ENCODE data around the gene DOLPP1.
"Not testable (repeated sequence)": the region's sequence is repeated elsewhere in the genome, so short reads cannot be mapped to it uniquely, and the experiment has no call there.

Gene DOLPP1

DNA sequence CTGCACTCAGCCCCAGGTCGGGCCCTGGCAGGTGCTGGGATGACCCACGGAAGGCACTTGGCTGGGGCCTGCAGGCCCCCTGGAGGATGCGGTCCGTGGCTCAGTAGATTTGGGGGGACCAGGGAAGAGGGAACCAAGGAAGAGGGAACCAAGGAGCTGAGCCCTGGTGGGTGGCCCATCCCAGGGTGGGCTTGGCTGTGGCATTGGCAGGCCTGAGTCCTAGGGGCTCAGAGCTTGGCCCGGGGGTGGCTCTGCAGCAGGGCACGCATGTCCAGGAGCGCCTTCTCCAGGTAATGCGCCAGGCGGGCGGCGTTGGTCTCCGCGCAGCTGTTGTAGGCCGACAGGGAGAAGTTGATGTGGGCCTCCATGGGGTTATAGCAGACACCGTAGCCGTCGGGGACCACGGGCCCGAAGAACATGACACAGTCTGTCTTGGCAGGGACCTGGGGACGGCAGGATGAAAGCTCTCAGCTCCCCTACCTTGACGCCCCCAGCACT lies 14.3 kb downstream of the DOLPP1 start:
- DNase-seq = no peak

DNA sequence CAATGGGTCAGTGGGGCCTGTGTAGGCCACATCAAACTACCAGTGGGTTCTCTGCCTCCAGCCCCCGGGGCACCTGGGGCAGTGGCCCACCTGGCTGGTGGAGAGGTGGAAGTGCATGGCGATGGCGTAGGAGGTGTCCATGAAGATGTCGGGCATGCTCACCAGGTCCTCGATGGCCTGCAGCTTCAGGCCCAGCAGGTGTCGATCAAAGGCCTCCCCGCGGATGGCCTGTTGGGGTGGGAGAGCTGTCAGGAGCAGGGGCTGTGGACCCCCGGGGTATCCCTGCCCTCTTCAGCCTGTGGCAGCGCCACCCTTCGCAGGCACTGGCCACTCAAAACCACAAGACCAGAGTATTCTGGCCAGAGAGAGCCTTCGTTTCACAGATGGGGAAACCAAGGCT lies 15.0 kb downstream of the DOLPP1 start:
- no peak for DNase-seq

DNA sequence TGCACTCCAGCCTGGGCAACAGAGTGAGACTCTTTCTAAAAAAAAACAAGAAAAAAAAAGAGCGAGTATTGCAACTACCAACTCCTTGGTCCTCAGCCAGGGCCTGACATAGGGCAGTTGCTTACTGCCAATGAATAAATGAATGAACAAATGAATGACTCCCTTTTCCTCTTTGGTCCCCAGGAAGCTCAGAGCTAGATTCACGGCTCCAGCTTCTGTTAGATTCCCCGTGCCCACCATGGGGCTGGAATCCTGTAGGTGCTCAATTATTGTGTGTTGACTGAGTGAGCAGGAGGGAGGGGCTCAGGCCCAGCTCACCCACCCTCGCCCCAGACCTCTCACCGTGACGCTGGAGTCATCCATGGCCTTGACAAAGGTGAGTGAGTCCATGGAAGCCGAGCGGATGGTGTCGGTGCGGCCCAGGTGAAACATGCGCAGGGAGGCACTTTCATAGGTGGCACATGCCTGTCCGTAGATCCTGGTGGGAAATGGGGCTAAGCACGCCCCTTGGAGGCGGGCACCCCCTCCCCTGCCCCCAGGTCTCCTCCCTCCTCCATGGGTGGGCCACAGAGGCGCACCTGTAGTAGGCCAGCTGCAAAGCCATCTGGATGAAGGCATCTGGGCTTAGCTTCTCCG lies 16.9 kb downstream of the DOLPP1 start:
- DNase-seq = no peak

DNA sequence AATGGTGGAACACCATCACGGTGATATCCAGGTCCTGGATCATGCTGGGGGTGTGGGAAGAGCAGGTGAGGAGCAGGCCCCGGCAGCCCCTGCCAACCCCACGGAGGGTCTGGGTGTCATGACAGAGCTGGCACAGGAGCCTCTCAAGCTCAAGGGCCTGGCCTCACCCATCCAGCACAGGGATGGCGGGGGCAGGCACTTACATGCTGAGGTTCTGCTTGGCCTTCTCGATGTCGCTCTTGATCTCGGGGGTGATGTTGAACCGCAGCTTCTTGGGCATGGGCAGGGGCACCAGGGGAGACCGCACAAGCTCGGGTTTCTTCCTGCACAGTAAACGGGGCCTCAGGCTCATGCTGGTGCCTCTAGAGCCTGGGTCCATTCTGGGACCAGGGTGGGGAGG lies 17.4 kb downstream of the DOLPP1 start:
- no peak for DNase-seq

DNA sequence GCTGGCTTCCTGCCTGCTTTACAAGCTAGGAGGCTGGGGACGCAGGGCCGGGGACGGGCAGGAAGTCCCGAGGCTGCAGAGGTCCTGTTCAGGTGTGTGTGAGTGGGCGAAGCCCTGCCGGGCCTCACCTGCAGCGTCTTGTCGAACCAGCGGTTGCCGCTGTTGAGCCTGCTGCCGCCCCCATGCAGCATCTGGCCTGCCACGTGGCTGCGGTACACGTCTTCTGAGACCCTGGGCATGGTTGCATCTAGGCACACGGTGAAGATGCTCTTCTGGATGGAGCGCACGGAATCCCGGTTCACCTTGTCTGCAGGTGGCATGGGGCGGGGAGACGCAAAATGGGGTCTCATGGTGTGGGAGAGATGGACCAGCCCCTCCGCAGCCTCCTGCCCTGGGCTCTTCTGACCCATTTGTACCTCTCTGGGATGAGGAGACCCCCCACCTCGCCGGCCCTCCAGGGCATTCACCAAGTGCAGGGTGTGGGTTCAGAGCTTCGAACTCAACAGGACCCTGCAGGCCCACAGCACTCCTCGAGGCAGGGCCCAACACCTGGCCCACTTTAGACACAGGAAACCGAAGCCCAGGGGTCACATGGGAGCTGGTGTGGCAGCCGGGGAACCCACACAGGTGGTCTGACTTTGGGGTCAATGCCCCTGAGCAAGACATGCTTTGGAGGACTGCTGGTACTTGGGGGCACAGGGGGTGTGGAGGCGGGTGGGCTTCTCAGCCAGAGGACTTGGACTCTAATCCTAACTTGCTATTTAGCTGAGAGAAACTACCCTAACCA lies 19.7 kb downstream of the DOLPP1 start:
- no peak for DNase-seq

DNA sequence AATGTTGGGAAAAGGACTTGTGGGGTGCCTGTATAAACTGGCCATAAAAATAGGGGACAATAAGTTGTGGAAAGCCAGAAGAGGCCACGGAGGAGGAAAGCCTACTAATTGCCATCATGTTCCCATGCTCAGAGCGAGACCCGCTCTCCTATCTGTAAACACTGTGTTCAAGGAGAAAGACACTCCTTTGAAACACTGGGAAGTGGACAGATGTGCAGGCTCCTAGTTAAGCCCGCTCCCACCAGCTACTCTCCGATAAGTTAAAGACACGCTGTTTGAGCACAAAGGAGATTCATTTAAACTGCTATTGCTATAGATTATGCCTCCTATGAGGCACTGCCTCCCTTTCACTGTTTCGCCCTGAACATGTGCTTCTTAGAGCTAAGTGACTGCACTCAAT lies 20.4 kb downstream of the DOLPP1 start:
- DNase-seq = no peak

DNA sequence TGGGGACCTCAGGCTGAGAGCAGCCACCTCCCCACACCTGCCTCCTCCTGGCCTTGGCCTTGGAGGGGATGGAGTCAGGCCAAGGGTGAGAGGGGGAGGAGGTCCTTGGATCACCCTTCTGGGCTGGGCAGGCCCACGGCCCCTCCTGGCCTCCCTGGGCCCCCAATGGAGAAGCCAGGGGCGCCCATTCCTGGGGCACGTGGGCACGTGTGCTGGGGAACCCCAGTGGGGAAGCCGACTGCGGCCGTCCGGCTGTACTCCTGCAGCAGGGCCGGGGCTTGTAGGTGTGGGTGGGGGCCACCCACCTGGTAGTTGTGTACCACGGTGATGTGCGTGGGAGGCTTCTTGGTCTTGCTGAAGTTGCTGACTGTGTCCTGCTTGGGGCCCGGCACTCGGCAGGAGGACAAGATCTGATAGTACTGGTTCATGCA lies 21.2 kb downstream of the DOLPP1 start:
- DNase-seq = no peak

DNA sequence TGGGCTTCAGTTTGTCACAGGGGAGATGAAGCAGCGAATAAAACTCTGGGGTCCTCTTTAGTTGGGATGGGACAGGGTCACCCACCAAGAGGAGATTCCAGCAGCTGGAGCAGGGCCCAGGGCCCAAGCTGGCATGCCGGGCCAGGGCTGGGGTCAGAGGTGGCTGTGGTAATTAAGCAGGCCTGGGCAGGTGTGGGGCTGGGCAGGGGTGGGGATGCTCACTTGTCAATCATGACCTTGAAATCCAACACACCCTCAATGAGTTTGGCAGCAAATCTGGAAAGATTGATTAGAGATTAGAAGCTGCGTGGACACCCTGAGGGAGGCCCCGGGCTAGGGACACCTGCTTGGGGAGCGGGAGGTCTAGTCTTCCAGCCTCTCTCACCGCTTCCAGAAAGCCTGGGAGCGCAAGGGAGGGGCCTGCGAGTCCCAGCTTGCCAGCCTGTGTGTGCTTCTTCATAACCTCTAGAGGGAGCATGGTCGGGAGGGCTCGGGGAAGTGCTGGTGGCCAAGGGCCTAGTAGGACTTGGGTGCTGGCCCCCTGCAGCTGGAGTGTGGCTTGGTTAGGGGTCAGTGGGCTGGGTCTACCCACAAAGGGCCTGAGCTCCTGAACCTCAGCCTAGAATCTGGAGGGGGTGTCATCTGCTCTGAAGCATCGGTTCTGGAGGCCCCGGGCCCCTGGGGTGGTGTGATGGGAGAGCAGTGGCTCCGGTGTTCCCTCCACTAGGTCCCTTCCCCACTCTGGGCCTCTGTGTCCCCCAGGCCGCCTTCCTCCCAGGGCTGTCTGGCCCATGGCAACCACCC lies 22.1 kb downstream of the DOLPP1 start:
- peak in 1 of 2 donors; percentile 17 for DNase-seq

DNA sequence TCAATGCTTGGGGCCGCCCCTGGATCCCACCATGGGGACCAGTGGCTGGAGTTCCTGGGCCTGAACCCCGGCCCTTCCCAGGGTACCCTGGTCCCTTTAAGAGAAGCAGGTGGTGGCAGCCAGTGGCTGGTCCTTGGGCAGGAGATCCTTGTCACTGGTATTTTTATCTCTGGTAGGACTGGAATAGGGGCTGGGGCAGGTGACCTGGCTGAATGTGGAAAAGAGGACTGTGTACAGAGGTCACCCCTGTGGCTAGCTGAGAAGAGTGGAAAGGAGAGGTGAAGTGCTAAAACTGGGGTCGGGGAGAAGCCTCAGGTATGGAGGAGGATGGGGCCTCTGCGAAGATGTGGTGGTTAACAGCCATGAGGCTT lies 22.7 kb downstream of the DOLPP1 start:
- DNase-seq = no peak

DNA sequence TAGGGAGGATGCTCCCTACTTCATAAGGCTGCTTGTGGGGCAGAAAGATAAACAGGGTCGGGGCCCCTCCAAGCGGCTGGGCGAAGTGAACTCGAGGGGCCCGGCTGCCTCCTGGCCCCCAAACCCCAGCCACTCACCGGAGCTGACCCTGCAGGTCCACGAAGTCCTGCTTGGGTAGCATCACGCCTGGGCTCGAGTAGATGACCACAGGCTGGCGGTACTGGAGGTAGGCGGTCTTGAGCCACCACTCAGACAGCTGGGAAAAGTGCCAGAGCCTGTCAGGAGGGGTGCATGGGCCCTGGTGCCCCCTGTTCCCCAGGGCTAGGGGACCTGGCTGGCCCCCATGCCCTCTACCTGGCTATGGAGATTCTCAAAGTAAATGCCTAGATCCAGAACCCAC lies 23.1 kb downstream of the DOLPP1 start:
- DNase-seq = no peak

DNA sequence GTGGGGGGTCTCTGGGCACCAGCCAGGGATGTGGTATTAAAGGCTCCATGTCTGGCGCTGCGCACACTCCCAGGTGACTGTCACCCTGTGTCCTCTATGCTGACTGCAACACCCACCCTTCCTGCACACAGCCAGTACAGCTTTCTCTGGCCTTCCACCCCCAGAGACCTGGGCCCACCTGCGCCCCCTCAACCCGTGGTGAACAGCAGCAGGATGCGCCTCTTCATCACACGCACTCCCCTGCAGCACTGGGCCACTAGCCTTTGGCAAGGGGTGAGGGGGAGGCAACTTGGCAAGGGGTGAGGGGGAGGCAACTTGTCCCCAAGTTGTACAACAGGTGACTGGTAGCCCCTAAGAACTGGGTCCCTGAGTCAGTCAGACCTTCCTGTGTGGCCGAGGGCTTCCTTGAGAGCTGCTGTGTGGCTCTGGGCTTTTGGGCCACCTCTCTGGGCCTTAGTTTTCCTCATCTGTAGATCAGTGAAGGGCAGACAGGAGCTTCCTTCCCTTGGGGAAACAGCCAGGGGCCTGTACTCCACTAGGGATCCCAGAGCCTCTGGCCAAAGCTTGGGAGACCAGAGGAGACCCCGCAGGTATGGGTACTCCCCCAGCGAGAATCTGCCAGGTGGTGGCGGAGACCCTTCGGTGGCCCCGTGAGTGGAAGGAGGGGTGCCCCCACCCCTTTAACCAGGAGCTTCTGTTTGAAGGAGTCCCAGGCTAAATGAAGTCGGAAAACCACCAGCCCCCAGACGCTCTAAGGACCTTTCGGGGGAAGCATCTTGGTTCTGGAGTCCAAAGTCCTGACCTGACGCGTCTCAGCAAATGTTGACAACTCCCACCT lies 25.2 kb downstream of the DOLPP1 start:
- DNase-seq = no peak

DNA sequence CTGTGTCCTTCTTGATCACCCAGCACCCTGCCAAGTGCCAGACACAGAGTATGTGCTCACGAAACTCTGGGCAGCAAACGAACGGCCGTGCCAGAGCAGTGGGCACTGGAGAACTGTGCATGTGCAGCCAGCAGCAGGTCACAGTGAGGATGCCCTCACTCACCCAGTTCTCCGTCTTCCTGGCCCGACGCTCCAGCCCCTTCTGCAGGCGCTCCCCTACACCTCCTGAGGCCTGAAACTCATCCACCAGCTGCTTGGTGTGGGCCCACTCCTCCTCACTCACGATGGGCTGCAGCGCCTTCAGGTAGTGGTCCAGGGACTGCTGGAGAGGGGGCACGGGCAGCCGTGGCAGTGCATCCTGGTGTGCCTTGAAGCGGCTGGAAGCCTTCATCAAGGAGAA lies 26.7 kb downstream of the DOLPP1 start:
- no peak for DNase-seq

DNA sequence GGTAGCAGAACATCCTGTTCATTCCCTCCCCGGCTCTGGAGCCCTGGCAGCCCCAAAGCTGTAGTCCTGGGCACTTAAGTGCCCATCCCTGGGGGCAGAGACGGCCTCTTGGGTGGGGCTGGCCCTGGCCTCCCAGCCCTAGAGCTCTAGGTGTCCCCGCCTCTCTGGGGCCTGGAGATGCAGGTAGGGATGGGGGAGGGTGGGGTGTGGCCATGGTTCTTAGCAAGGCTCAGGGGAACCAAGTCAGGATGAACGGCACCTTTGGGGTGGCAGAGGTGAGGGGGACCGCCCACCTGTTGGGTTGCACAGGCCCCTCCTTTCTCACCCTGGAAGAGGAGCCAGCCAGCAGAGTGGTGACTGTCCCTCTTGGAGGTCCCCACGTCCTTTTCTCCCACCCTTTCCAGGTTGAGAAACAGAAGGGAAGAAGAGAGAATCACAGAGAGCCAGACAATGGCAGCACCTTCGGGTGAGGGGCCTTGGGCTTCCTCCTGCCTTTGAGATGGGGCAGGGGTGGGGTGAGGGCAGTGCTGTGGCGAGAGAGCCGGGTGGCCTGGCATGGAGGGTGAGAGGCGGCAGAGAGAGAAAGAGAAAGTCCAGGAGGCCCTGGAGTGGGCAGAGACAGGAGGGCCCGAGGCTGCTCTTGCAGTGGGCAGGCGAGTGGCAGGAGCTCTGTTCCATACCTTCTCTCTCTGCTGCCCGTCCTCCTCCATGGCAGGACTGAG lies 27.3 kb downstream of the DOLPP1 start:
- DNase-seq = no peak

DNA sequence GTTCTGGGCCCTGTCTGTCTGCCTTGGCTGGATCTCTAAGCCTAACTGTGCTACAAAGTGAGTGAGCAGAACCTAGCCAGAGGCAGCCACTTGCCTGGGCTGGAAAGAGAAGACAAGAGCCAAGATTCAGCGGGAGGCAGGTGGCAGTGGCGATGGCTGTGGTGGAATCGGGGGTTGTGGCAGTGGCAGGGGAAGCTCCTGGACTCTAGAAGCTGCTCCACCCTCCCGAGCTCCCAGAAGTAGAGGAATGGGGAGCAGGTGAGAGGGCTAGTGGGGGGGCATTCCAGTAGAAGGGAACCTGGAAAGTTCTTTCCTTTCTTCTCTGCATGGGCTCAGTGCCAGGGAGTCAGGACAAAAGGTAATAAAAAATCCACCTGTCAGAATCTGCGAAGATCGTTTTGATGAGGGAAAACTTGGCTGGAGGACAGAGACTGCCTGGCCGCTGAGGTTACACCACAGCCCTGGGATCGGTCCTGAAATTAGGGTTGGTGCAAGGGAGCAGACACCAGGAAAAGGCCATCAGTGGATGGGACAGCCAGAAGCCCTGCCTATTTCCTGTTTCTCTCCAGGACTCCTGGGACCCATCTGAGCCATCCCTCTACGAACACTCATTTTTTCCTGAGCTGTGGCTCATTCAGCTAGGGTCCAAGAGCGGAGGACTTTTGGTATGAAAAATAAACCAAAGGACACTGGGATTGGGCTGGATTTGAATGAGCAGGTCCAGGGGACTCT lies 28.1 kb downstream of the DOLPP1 start:
- DNase-seq = no peak

DNA sequence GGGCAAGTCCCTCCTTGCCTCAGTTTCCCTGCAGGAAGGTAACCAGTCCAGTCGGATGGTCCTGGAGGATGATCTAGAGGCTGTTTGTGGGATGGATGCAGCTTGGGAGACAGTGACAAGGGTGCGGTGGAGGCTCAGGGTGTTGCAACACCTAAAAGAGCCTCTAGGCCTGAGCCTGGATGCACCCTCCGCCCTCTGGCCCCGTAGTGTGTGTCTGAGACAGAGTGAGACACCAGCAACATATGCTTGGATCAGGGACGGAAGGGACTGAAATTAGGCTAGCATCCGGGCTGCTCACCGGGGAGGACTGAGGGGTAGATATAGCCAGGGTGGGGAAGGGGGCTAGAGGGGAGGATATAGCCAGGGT lies 28.6 kb downstream of the DOLPP1 start:
- DNase-seq = peak; percentile 10 to 29

DNA sequence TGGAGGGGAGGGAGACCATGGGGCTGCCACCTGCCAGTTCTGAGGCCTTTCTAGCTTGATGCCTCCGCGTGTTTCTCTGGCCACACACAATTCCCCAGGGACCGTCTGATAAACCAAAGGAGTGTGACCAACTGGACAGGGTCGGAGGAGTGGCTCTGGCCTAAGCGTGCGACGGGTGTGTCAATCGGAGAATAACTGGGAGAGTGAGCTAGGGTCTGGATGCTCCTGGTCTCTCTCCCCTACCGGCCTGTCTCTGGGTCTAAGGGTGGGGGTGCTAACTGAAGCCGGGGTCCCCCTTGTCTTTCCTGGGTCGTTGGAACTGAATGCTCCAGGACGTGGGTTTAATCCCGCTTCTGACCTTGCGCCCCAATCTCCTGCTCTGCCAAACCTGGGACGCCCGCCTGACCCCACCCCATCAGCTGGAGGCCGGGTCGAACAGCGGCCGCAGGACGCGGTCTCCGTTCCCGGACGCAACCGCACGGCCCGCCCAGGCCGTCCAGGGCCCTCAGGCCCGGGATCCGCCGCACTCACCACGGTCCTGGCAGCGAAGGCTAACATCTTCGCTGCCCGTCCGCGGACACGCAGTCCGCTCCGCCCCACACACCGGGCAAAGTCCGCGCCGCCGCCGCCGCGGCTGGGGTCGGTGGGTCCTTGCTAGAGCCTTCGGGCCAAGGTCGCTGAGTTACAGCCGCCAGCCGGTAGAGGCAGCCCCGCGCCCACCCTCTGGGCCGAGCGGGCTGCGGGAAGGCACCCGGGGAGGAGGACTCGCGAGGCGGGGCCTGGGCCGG lies 29.2 kb downstream of the DOLPP1 start:
- DNase-seq = no peak

DNA sequence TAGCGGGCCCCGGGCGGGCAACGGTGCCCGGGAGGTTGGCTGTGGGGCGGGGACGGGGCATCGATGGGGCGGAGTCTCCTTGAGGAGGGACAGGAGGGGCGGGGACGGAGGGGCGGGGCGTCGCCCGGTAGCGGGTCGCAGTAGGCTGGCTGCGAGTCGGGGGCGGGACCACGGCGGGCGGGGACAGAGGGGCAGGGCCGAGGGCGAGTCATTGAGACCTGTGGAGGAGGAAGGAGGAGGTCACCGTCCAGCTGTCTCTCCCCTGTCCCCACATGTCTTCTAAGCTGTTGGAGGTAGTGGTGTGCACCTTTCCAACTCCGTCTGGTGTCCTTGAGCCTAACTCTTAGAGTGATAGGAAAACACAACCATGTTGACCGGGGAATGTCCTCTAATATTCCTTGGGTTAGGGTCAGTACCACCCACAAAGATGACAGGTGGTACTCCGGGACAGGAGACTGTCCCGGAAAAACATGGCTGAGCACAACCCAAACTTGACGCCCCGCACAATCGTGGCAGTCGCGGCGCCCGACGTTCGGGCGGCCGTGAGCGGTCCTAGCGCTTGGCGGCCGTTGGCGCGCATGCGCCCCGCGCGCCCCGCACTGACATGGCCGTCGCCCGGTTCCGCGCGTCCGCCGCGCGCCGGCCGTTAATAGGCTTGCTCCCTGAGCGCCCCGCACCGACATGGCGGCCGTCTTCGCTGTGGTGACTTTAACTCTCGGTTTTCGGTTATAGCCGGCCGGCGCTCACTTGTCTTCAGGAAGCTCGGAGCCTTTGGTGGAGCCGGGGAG lies 30.0 kb downstream of the DOLPP1 start, which contains the start of the genes CRAT and PTPA:
Gene CRAT (minus strand): TSS at position 54 of the 788 bp plus-strand sequence. CDS start 284 bp downstream, outside the sequence.
Gene PTPA (plus strand): TSS at position 676 of the 788 bp plus-strand sequence. CDS start 186 bp downstream, outside the sequence.
- DNase-seq = peak; percentile 96

DNA sequence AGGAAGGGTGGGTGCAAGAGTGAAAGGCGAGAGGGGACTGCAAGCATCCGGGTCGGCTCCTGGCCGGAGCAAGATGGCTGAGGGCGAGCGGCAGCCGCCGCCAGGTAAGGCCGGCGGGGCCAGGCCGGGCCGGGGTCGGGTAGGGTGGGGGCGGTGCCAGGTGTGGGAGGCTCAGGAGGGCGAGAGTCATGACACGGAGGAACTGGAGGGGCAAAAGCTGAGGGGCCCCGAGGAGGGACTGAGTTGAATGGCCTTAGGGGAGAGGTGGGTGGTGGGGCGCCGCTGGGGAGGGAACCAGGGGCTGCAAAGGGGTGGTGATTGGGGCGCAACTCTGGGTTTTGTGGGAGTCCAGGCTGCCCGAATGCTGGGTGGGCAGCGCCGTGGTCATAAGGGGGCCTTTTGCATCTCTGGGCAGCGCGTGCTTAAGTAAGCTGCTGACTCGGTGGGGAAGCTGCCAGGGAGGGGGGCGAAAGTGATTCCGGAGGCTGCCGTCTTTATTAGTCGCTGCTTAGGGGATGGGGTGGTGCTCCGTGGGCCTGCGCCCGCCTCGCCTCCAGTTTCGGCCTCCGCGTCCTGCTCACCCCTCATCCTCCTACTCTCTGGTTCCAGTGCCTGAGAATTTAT lies 30.7 kb downstream of the DOLPP1 start:
- DNase-seq = no peak

DNA sequence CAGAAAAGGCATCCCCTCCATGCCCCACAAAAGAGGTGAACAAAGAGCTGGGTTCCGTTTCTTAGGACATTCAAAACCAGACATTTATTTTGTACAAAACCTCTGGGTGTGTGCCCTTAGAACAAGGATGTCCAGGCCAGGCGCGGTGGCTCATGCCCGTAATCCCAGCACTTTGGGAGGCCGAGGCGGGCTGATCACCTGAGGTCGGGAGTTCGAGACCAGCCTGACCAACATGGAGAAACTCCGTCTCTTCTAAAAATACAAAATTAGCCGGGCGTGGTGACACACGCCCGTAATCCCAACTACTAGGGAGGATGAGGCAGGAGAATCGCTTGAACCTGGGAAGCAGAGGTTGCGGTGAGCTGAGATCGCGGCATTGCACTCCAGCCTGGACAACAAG lies 31.6 kb downstream of the DOLPP1 start:
- not testable (repeated sequence) for DNase-seq

Data from CD4-positive, alpha-beta T cell treated with Interleukin-4 for 1 hour (primary cell).